Pancreas (tissue), 10 donors: ENCODE measurements around the gene BCL10. TPM values are rescaled to one million over a fixed set of nuclear protein-coding genes. Genes with fewer than 3 reads are reported as not detected.

Experiments
- ATAC-seq, 4 donors: fragments of 200-7000 bp; cut with Tn5 transposase; one replicate each; pipeline versions ENCODE4 v1.8.0 to v1.9.1; 2020; ENCODE audit warnings: mild to moderate bottlenecking in 4 of 4, moderate library complexity in 4 of 4
- DNase-seq, 6 donors: peaks; one replicate each; pipeline ENCODE4 v3.0.0-alpha.2; 2020
- FAIRE-seq: peaks from 2 replicates; lab custom pipeline; 2012; peaks lifted over from hg19 to GRCh38; lab: Jason Lieb, UNC
- H3K27ac ChIP-seq, 4 donors: fragments of 200-600 bp; sonication (generic); 1 replicate in 3 of 4; 2 replicates in 1 of 4; pipeline versions ENCODE4 v1.5.0 to v1.8.0; 2020
- H3K27me3 ChIP-seq, 4 donors: fragments of 200-600 bp; one replicate each; pipeline ENCODE4 v1.8.0; 2021
- H3K36me3 ChIP-seq, 3 donors: fragments of 200-600 bp; sonication (generic) in 1 of 3; one replicate each; pipeline versions ENCODE4 v1.5.0 to v1.8.0; 2020 to 2021
- H3K4me1 ChIP-seq, 3 donors: fragments of 200-600 bp; one replicate each; pipeline ENCODE4 v1.8.0; 2021
- H3K4me3 ChIP-seq, 4 donors: fragments of 200-600 bp; sonication (generic) in 2 of 4; one replicate each; pipeline versions ENCODE4 v1.5.0 to v1.8.0; 2020 to 2021
- H3K9me3 ChIP-seq, 4 donors: fragments of 200-600 bp; one replicate each; pipeline ENCODE4 v1.8.0; 2021
- CTCF ChIP-seq, 4 donors: fragments of 200-600 bp; sonication (generic) in 3 of 4; IDR thresholded peaks; one replicate each; pipeline versions ENCODE4 v1.5.0 to v1.8.0; 2021; ENCODE audit warnings: antibody characterized with exemption in 4 of 4
- WGBS, 2 donors: extraction: QIAGEN DNeasy Blood & Tissue Kit; methylation state at CpG; one replicate each; pipeline ENCODE4 v1.1.7; 2013; 5-methylcytosine and 5-hydroxymethylcytosine counted together
- intact Hi-C, 3 donors: fragments of 100-400 bp; cut with DNase I; formaldehyde crosslinking; loops; one replicate each; pipeline versions ENCODE4 v1.11.1 to v1.14.2; 2022
- polyA plus RNA-seq, 2 donors: library from polyadenylated mRNA; stranded (reverse); fragments of 200-250 nt; gene quantifications; one replicate each; pipeline ENCODE4 v1.2.3, GENCODE V29; 2013
- total RNA-seq, 6 donors: library from RNA; stranded (reverse); fragmentation: NEBNext Ultra II Directional in 4 of 6; extraction: Animal tissue kit (Norgen Biotek cat#: 25700) in 4 of 6; gene quantifications; one replicate each; pipeline versions ENCODE4 v1.2.1 to v1.2.4, GENCODE V29; 2021 to 2023
- donor health status: healthy with polysubstance abuse.
- donor health status: DM: no; HTN: no; CAD: no; lungs with moderate emphysema.
- donor health status: DM: no; HTN: no; CAD: no.
- donor health status: control.
- donor health status: control.
- donor health status: Bipolar disorder and iron deficiency.
- donor health status: DM: yes; HTN: yes; CAD: no.
- donor health status: DM: no; HTN: no; CAD: no.
- donor health status: DM: no; HTN: no; CAD: no.
- donor health status: DM: yes; HTN: yes; CAD: no.

BCL10 gene
- total and polyA plus RNA-seq, 8 donors = 3.2 to 16.9 (median 7.6) TPM

- no peak for ATAC-seq
- Histone ChIP-seq H3K9me3 (no peaks in the 10 kb centered on the region), H3K4me1 (peaks cover 0 to 13% (median 13%) of the 10 kb centered on the region in 3 donors), H3K4me3 (no peak overlapping the region), H3K27me3 (no peaks in the 10 kb centered on the region), H3K27ac (no peak overlapping the region), H3K36me3 (no peaks in the 10 kb centered on the region)
- TF ChIP-seq CTCF (IDR thresholded peaks at IDR 0.05) = no peak
- intact Hi-C loops = no loop called here
- 75 to 78% methylated on average over 4 of the region's 4 CpGs for WGBS, 2 donors
- FAIRE-seq = no peak
- DNase-seq = no peak
Observed at GRCh38 chr1:85244271-85245061, 32.0 kb downstream of the BCL10 start.

GRCh38 chr1:85243372-85243771, 33.1 kb downstream of the BCL10 start:
- H3K27me3 ChIP-seq = no peaks in the 10 kb centered on the region
- intact Hi-C loops = no loop called here
- no peaks in the 10 kb centered on the region for H3K9me3 ChIP-seq
- no peaks in the 10 kb centered on the region for H3K36me3 ChIP-seq
- FAIRE-seq (no peak), ATAC-seq (no peak), DNase-seq (no peak)
- H3K27ac ChIP-seq = no peak overlapping the region
- peaks cover 0 to 13% (median 13%) of the 10 kb centered on the region in 3 donors for H3K4me1 ChIP-seq
- TF ChIP-seq CTCF (IDR thresholded peaks at IDR 0.05) = no peak
- H3K4me3 ChIP-seq = no peak overlapping the region

- 10% methylated on average over 1 of the region's 1 CpG for WGBS, 2 donors
- intact Hi-C loops = no loop called here
- Histone ChIP-seq H3K36me3 (no peaks in the 10 kb centered on the region), H3K4me1 (peaks cover 0 to 13% (median 13%) of the 10 kb centered on the region in 3 donors), H3K9me3 (no peaks in the 10 kb centered on the region), H3K4me3 (no peak overlapping the region), H3K27ac (peak overlapping the region in 2 of 4 donors; percentile 66 to 68), H3K27me3 (no peaks in the 10 kb centered on the region)
- TF ChIP-seq CTCF (IDR thresholded peaks at IDR 0.05) = no peak
- FAIRE-seq = no peak
- ATAC-seq = peak; percentile 53 to 68 (median 61)
- no peak for DNase-seq
Observed at GRCh38 chr1:85240643-85241042, 35.8 kb downstream of the BCL10 start.

GRCh38 chr1:85240174-85240601, 36.2 kb downstream of the BCL10 start:
- H3K27ac ChIP-seq = peak overlapping the region in 2 of 4 donors; percentile 66 to 68
- WGBS, 2 donors = 8 to 10% methylated on average over 1 of the region's 1 CpG

More at GRCh38 chr1:85240174-85240601, 36.2 kb downstream of the BCL10 start:
- intact Hi-C loops = no loop called here
- ATAC-seq = peak; percentile 57 to 88 (median 82)
- H3K9me3 ChIP-seq = no peaks in the 10 kb centered on the region
- H3K4me3 ChIP-seq = no peak overlapping the region
- no peaks in the 10 kb centered on the region for H3K36me3 ChIP-seq
- H3K27me3 ChIP-seq = no peaks in the 10 kb centered on the region
- DNase-seq = no peak
- TF ChIP-seq CTCF (IDR thresholded peaks at IDR 0.05) = no peak
- no peak for FAIRE-seq
- peaks cover 0 to 13% (median 13%) of the 10 kb centered on the region in 3 donors for H3K4me1 ChIP-seq
